ENCODE measurements around the gene CDHR3.

DNA sequence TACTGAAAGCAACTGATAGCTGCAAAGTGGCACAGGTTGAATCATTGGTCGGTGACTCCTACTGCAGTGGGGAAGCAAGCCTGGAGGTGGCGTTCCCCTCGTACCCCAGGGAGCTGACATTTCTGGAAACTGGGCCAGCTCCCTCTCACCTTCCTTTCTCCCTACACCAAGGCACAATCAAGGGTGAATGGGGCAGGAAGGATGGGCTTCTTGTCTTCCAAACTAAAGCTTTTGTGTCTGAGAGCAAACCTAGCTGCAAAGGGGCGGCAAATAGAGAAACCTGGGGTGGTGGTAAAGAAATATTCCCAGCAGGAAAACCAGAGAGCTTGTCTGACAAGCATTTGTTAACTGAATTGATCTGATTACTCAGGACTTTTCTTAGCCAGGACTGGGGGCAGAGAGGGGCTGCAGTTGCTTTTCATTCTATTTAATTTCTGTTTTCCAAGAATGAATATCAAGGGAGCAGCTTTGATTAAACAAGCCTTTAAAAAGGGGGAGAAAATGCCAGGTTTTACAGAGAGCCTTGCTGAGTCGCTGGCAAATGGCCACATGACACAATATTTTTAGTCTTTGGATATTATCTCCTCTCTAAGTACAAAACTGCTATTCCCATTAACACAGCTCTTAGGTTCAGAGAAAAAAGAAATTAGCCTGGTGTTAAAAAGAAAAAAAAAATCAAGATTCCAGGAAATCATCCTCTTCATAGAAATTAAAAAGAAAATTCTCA lies 27.8 kb downstream of the CDHR3 start:
- TF ChIP-seq, protein P1, sequence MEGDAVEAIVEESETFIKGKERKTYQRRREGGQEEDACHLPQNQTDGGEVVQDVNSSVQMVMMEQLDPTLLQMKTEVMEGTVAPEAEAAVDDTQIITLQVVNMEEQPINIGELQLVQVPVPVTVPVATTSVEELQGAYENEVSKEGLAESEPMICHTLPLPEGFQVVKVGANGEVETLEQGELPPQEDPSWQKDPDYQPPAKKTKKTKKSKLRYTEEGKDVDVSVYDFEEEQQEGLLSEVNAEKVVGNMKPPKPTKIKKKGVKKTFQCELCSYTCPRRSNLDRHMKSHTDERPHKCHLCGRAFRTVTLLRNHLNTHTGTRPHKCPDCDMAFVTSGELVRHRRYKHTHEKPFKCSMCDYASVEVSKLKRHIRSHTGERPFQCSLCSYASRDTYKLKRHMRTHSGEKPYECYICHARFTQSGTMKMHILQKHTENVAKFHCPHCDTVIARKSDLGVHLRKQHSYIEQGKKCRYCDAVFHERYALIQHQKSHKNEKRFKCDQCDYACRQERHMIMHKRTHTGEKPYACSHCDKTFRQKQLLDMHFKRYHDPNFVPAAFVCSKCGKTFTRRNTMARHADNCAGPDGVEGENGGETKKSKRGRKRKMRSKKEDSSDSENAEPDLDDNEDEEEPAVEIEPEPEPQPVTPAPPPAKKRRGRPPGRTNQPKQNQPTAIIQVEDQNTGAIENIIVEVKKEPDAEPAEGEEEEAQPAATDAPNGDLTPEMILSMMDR (IDR thresholded peaks at IDR 0.05; ENCODE audit: low read depth, low read length, missing input control) = no peak
- TF ChIP-seq, protein P2, sequence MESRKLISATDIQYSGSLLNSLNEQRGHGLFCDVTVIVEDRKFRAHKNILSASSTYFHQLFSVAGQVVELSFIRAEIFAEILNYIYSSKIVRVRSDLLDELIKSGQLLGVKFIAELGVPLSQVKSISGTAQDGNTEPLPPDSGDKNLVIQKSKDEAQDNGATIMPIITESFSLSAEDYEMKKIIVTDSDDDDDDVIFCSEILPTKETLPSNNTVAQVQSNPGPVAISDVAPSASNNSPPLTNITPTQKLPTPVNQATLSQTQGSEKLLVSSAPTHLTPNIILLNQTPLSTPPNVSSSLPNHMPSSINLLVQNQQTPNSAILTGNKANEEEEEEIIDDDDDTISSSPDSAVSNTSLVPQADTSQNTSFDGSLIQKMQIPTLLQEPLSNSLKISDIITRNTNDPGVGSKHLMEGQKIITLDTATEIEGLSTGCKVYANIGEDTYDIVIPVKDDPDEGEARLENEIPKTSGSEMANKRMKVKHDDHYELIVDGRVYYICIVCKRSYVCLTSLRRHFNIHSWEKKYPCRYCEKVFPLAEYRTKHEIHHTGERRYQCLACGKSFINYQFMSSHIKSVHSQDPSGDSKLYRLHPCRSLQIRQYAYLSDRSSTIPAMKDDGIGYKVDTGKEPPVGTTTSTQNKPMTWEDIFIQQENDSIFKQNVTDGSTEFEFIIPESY (IDR thresholded peaks at IDR 0.05) = no peak
- TF ChIP-seq RAD21 (IDR thresholded peaks at IDR 0.05) (no peak), YY1 (IDR thresholded peaks at IDR 0.05) (no peak), RXRA (IDR thresholded peaks at IDR 0.05) (no peak), JUND (IDR thresholded peaks at IDR 0.05) (no peak), EGR1 (IDR thresholded peaks at IDR 0.05; ENCODE audit: low read depth in 2 of 2) (no peak), GABPA (IDR thresholded peaks at IDR 0.05 in 1 of 2, conservative IDR thresholded peaks at IDR 0.05 in 1 of 2) (no peak), TAF1 (conservative IDR thresholded peaks at IDR 0.05) (no peak), SP1 (IDR thresholded peaks at IDR 0.05) (no peak)
- TF ChIP-seq, protein P3, sequence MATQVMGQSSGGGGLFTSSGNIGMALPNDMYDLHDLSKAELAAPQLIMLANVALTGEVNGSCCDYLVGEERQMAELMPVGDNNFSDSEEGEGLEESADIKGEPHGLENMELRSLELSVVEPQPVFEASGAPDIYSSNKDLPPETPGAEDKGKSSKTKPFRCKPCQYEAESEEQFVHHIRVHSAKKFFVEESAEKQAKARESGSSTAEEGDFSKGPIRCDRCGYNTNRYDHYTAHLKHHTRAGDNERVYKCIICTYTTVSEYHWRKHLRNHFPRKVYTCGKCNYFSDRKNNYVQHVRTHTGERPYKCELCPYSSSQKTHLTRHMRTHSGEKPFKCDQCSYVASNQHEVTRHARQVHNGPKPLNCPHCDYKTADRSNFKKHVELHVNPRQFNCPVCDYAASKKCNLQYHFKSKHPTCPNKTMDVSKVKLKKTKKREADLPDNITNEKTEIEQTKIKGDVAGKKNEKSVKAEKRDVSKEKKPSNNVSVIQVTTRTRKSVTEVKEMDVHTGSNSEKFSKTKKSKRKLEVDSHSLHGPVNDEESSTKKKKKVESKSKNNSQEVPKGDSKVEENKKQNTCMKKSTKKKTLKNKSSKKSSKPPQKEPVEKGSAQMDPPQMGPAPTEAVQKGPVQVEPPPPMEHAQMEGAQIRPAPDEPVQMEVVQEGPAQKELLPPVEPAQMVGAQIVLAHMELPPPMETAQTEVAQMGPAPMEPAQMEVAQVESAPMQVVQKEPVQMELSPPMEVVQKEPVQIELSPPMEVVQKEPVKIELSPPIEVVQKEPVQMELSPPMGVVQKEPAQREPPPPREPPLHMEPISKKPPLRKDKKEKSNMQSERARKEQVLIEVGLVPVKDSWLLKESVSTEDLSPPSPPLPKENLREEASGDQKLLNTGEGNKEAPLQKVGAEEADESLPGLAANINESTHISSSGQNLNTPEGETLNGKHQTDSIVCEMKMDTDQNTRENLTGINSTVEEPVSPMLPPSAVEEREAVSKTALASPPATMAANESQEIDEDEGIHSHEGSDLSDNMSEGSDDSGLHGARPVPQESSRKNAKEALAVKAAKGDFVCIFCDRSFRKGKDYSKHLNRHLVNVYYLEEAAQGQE (IDR thresholded peaks at IDR 0.05) = no peak
- TF ChIP-seq, protein P4, sequence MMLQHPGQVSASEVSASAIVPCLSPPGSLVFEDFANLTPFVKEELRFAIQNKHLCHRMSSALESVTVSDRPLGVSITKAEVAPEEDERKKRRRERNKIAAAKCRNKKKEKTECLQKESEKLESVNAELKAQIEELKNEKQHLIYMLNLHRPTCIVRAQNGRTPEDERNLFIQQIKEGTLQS (IDR thresholded peaks at IDR 0.05) = no peak

Measured in liver (tissue), 3 donors.